ENCODE measurements around the gene SLC22A5.
"Not testable (repeated sequence)": the region's sequence is repeated elsewhere in the genome, so short reads cannot be mapped to it uniquely, and the experiment has no call there.

Gene SLC22A5

GRCh38 chr5:132428147-132428482 lies 58.6 kb downstream of the SLC22A5 start:
- DNase-seq (ENCODE audit: low spot score) = no peak

GRCh38 chr5:132428484-132429462 lies 59.3 kb downstream of the SLC22A5 start:
- DNase-seq (ENCODE audit: low spot score) = no peak

- no peak for DNase-seq (ENCODE audit: low spot score)
Measured at GRCh38 chr5:132429463-132430440, 60.2 kb downstream of the SLC22A5 start.

- no peak for DNase-seq (ENCODE audit: low spot score)
Measured at GRCh38 chr5:132430746-132431145, 61.2 kb downstream of the SLC22A5 start.

- DNase-seq (ENCODE audit: low spot score) = no peak
Measured at GRCh38 chr5:132431632-132432031, 62.1 kb downstream of the SLC22A5 start.

- DNase-seq (ENCODE audit: low spot score) = no peak
Measured at GRCh38 chr5:132433141-132433540, 63.6 kb downstream of the SLC22A5 start.

GRCh38 chr5:132434416-132435286 lies 65.1 kb downstream of the SLC22A5 start:
- no peak for DNase-seq (ENCODE audit: low spot score)

GRCh38 chr5:132435447-132435846 lies 65.9 kb downstream of the SLC22A5 start:
- no peak for DNase-seq (ENCODE audit: low spot score)

- DNase-seq (ENCODE audit: low spot score) = no peak
Measured at GRCh38 chr5:132435886-132436285, 66.4 kb downstream of the SLC22A5 start.

GRCh38 chr5:132436936-132437335 lies 67.4 kb downstream of the SLC22A5 start:
- DNase-seq (ENCODE audit: low spot score) = no peak

GRCh38 chr5:132437604-132438266 lies 68.2 kb downstream of the SLC22A5 start:
- no peak for DNase-seq (ENCODE audit: low spot score)

GRCh38 chr5:132438267-132438645 lies 68.7 kb downstream of the SLC22A5 start:
- DNase-seq (ENCODE audit: low spot score) = not testable (repeated sequence)

GRCh38 chr5:132438917-132439316 lies 69.4 kb downstream of the SLC22A5 start:
- DNase-seq (ENCODE audit: low spot score) = no peak

- DNase-seq (ENCODE audit: low spot score) = no peak
Measured at GRCh38 chr5:132439521-132440089, 70.1 kb downstream of the SLC22A5 start.

- no peak for DNase-seq (ENCODE audit: low spot score)
Measured at GRCh38 chr5:132444061-132444460, 74.6 kb downstream of the SLC22A5 start.

Measured in globus pallidus (tissue), 1 donor.